ENCODE results near the gene EEF1A2. TPM values are rescaled to one million over a fixed set of nuclear protein-coding genes. Genes with fewer than 3 reads are reported as not detected.

The EEF1A2 gene
- total RNA-seq, 1 experiment from 2014 or later: 75.2 TPM

GRCh38 chr20:63468421-63468820, 30.5 kb downstream of the EEF1A2 start:
- DNase-seq: no peak
- ChIA-PET POLR2A (ENCODE audit: unreplicated experiment) (no interaction called here), CTCF (no interaction called here)
- TF ChIP-seq CTCF (conservative IDR thresholded peaks at IDR 0.05) (no peak), EZH2 (IDR thresholded peaks at IDR 0.05; ENCODE audit: low read depth) (no peak)
- Histone ChIP-seq H3K4me3 (no peak overlapping the region), H3K4me2 (no peak overlapping the region), H2AFZ (no peak overlapping the region), H3K27ac (no peak overlapping the region), H3K79me2 (ENCODE audit: low read depth) (no peaks in the 10 kb centered on the region), H3K36me3 (ENCODE audit: low read depth) (no peaks in the 10 kb centered on the region), H4K20me1 (ENCODE audit: insufficient read depth) (0 out of 2 replicates have a peak, but pooled peaks cover 6% of the 10 kb centered on the region), H3K27me3 (ENCODE audit: insufficient read depth, low read depth) (peaks cover 94% of the 10 kb centered on the region), H3K9me3 (ENCODE audit: insufficient read depth, low read depth) (no peaks in the 10 kb centered on the region), H3K9me2 (ENCODE audit: insufficient read depth) (no peaks in the 10 kb centered on the region), H3F3A (ENCODE audit: insufficient read depth, low read depth) (no peaks in the 10 kb centered on the region; the same call in 1 of the 2 replicates), H3K4me1 (replicated peaks; ENCODE audit: insufficient read depth) (no peaks in the 10 kb centered on the region)
- intact Hi-C loops (cut with micrococcal nuclease; ENCODE audit: unreplicated experiment): no loop called here
- BruUV-seq (replicated peaks): no TSS peak

GRCh38 chr20:63467294-63468083, 31.4 kb downstream of the EEF1A2 start:
- DNase-seq: no peak
- Histone ChIP-seq H3K4me1 (replicated peaks; ENCODE audit: insufficient read depth) (no peaks in the 10 kb centered on the region), H3K27ac (no peak overlapping the region), H2AFZ (no peak overlapping the region), H4K20me1 (ENCODE audit: insufficient read depth) (0 out of 2 replicates have a peak, but pooled peaks cover 6% of the 10 kb centered on the region), H3K27me3 (ENCODE audit: insufficient read depth, low read depth) (peaks cover 98% of the 10 kb centered on the region), H3K4me3 (no peak overlapping the region), H3K79me2 (ENCODE audit: low read depth) (no peaks in the 10 kb centered on the region), H3F3A (ENCODE audit: insufficient read depth, low read depth) (no peaks in the 10 kb centered on the region), H3K9me2 (ENCODE audit: insufficient read depth) (no peaks in the 10 kb centered on the region), H3K36me3 (ENCODE audit: low read depth) (no peaks in the 10 kb centered on the region), H3K9me3 (ENCODE audit: insufficient read depth, low read depth) (no peaks in the 10 kb centered on the region), H3K4me2 (no peak overlapping the region)
- ChIA-PET CTCF (no interaction called here), POLR2A (ENCODE audit: unreplicated experiment) (no interaction called here)
- TF ChIP-seq EZH2 (IDR thresholded peaks at IDR 0.05; ENCODE audit: low read depth) (no peak), CTCF (conservative IDR thresholded peaks at IDR 0.05) (no peak)
- BruUV-seq (replicated peaks): no TSS peak
- intact Hi-C loops (cut with micrococcal nuclease; ENCODE audit: unreplicated experiment): no loop called here

- no peaks in the 10 kb centered on the region for H3K4me1 ChIP-seq (replicated peaks; ENCODE audit: insufficient read depth)
- POLR2A ChIA-PET (ENCODE audit: unreplicated experiment): no interaction called here
- H3K4me2 ChIP-seq: no peak overlapping the region
- H3K4me3 ChIP-seq: no peak overlapping the region
- CTCF ChIA-PET: no interaction called here
- H2AFZ ChIP-seq: no peak overlapping the region
- H3F3A ChIP-seq (ENCODE audit: insufficient read depth, low read depth): no peaks in the 10 kb centered on the region
- peaks cover 97% of the 10 kb centered on the region for H3K27me3 ChIP-seq (ENCODE audit: insufficient read depth, low read depth)
- 0 out of 2 replicates have a peak, but pooled peaks cover 6% of the 10 kb centered on the region for H4K20me1 ChIP-seq (ENCODE audit: insufficient read depth)
- no peak for DNase-seq
- no peak overlapping the region for H3K27ac ChIP-seq
- H3K36me3 ChIP-seq (ENCODE audit: low read depth): no peaks in the 10 kb centered on the region
- BruUV-seq (replicated peaks): no TSS peak
- intact Hi-C loops (cut with micrococcal nuclease; ENCODE audit: unreplicated experiment): no loop called here
- no peaks in the 10 kb centered on the region for H3K9me2 ChIP-seq (ENCODE audit: insufficient read depth)
- H3K9me3 ChIP-seq (ENCODE audit: insufficient read depth, low read depth): no peaks in the 10 kb centered on the region
- no peak for TF ChIP-seq EZH2 (IDR thresholded peaks at IDR 0.05; ENCODE audit: low read depth)
- no peak for TF ChIP-seq CTCF (conservative IDR thresholded peaks at IDR 0.05)
- no peaks in the 10 kb centered on the region for H3K79me2 ChIP-seq (ENCODE audit: low read depth)
Observed at GRCh38 chr20:63466861-63467260, 32.0 kb downstream of the EEF1A2 start.

Data from PC-9 (cell line).